Measurements from ENCODE around the gene HSPB8.

DNA sequence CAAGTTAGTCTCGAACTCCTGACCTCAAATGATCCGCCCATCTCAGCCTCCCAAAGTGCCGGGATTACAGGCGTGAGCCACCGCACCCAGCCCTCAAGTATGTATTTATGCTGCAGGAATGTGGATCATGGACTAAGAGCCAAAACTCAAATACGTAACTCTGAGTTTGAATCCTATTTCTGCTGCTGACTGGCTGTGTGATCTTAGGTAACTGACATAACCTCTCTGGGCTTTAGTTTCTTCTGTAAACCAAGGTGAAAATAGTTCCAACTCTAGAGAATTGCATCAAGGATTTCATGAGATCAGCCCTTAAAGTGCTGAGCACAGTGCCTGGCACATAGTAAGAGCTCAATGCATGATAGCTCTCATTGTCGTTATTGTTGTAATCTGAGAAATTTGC is 37.4 kb downstream of the HSPB8 start:
- TF ChIP-seq, protein P1, sequence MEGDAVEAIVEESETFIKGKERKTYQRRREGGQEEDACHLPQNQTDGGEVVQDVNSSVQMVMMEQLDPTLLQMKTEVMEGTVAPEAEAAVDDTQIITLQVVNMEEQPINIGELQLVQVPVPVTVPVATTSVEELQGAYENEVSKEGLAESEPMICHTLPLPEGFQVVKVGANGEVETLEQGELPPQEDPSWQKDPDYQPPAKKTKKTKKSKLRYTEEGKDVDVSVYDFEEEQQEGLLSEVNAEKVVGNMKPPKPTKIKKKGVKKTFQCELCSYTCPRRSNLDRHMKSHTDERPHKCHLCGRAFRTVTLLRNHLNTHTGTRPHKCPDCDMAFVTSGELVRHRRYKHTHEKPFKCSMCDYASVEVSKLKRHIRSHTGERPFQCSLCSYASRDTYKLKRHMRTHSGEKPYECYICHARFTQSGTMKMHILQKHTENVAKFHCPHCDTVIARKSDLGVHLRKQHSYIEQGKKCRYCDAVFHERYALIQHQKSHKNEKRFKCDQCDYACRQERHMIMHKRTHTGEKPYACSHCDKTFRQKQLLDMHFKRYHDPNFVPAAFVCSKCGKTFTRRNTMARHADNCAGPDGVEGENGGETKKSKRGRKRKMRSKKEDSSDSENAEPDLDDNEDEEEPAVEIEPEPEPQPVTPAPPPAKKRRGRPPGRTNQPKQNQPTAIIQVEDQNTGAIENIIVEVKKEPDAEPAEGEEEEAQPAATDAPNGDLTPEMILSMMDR (conservative IDR thresholded peaks at IDR 0.05; ENCODE audit: low read depth, low read length): no peak
- no peak for TF ChIP-seq RAD21 (IDR thresholded peaks at IDR 0.05; ENCODE audit: low read length)
- TF ChIP-seq RFX5 (IDR thresholded peaks at IDR 0.05; ENCODE audit: low read depth, low read length): no peak

All from IMR-90 (cell line).